H1 (cell line): ENCODE measurements around the gene CUBN. TPM values are rescaled to one million over a fixed set of nuclear protein-coding genes. Genes with fewer than 3 reads are reported as not detected.

Source experiments
- CBX5 ChIP-seq: fragments of 300-800, 300-1000 bp; sonication (generic); IDR thresholded peaks from 2 replicates; pipeline ENCODE4 v1.7.1; 2016; ENCODE audit warnings: antibody characterized with exemption, low read length, low read depth
- CTCF ChIP-seq, 3 experiments: IDR thresholded peaks; 1 replicate in 2 of 3; 2 replicates in 1 of 3; pipeline versions ENCODE4 v1.5.1 to v1.6.1; 2011; ENCODE audit warnings: low read length in 3 of 3, mild to moderate bottlenecking in 3 of 3, inconsistent platforms in 2 of 3, low read depth in 1 of 3, moderate library complexity in 1 of 3; ENCODE audit not compliant: insufficient read depth in 1 of 3; ENCODE audit errors: control extremely low read depth in 1 of 3
- E2F6 ChIP-seq: IDR thresholded peaks from 2 replicates; pipeline ENCODE4 v1.6.1; 2012; ENCODE audit warnings: inconsistent platforms
- EP300 ChIP-seq, 2 experiments: IDR thresholded peaks; 1 replicate in 1 of 2; 2 replicates in 1 of 2; pipeline ENCODE4 v1.6.1; 2011 to 2012; ENCODE audit warnings: low read depth in 2 of 2, low read length in 2 of 2, mild to moderate bottlenecking in 2 of 2, borderline replicate concordance in 1 of 2, inconsistent platforms in 1 of 2, moderate library complexity in 1 of 2
- POLR2AphosphoS5 ChIP-seq: IDR thresholded peaks from 2 replicates; pipeline ENCODE4 v1.6.1; 2011; ENCODE audit warnings: low read depth, low read length
- RAD21 ChIP-seq, 2 experiments: IDR thresholded peaks in 1 of 2; conservative IDR thresholded peaks in 1 of 2; 2 replicates each; pipeline ENCODE4 v1.6.1; 2011; ENCODE audit warnings: low read depth in 2 of 2, low read length in 2 of 2, improper control_type of control experiment in 1 of 2, inconsistent platforms in 1 of 2, mild to moderate bottlenecking in 1 of 2, moderate library complexity in 1 of 2
- polyA plus RNA-seq, 7 experiments: library from polyadenylated mRNA; depleted of rRNA in 3 of 7; stranded (reverse) in 5 of 7; unstranded in 2 of 7; fragments of >200 nt in 5 of 7; fragments of 200-250 nt in 2 of 7; gene quantifications; 1 replicate in 5 of 7; 2 replicates in 1 of 7; 4 replicates in 1 of 7; pipeline versions ENCODE4 v1.2.1 to v1.2.3, GENCODE V29; 2011 to 2013; ENCODE audit warnings: missing spikeins in 2 of 7, mixed read lengths in 2 of 7
- total RNA-seq: library from RNA; stranded (reverse); fragmentation: NEBNext Ultra II Directional; extraction: Animal tissue kit (Norgen Biotek cat#: 25700); gene quantifications from 2 replicates; pipeline ENCODE4 v1.2.1, GENCODE V29; 2021

The CUBN gene
- total and polyA plus RNA-seq, 2 of the 8 experiments (the other 6 are each of a cell fraction or from before 2014, with no cell fraction given): 0.04 to 0.08 TPM

GRCh38 chr10:16788125-16788524, 341.5 kb downstream of the CUBN start (continued):
- TF ChIP-seq POLR2AphosphoS5 (no peak), E2F6 (no peak), RAD21 (IDR thresholded peaks at IDR 0.05 in 1 of 2, conservative IDR thresholded peaks at IDR 0.05 in 1 of 2; ENCODE audit: low read depth in 2 of 2, low read length in 2 of 2) (no peak), EP300 (IDR thresholded peaks at IDR 0.05; ENCODE audit: borderline replicate concordance in 1 of 2, low read depth in 2 of 2, low read length in 2 of 2) (no peak), CBX5 (no peak), CTCF (IDR thresholded peaks at IDR 0.05; ENCODE audit: control extremely low read depth in 1 of 3, insufficient read depth in 1 of 3, low read depth in 1 of 3, low read length in 3 of 3) (no peak)
